ENCODE measurements around the gene UCHL5. TPM values are rescaled to one million over a fixed set of nuclear protein-coding genes. Genes with fewer than 3 reads are reported as not detected.

The UCHL5 gene
- total RNA-seq, 1 experiment from 2014 or later, result 42.1 TPM

DNA sequence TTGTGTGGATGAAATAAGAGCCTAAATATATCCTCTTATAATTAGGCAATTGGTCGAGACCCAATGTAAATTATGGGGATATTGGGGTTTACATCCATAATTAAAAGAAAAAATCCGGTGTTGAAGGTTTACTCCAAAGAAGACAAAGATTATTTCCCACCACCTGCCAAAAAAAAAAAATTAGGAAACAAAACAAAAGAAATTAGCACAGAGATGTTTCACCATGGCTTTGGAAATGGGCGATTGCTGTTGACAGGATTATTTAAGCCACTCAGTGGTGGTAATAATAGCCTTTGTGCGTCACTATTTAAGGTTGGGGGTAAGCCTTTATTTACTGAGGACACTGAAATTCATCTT, 46.6 kb upstream of the UCHL5 start:
- Histone ChIP-seq H2BK12ac (ENCODE audit: insufficient read length, low read depth, low read length) (no peak overlapping the region), H4K20me1 (ENCODE audit: control insufficient read depth, insufficient read depth, insufficient read length) (no peaks in the 10 kb centered on the region), H3K56ac (ENCODE audit: insufficient read length, low read depth, low read length) (no peak overlapping the region), H3K4me1 (ENCODE audit: insufficient read depth, low read length) (no peaks in the 10 kb centered on the region), H4K8ac (replicated peaks; ENCODE audit: insufficient read length, low read depth, low read length) (no peak overlapping the region), H2BK15ac (ENCODE audit: low read depth, low read length) (no peak overlapping the region), H3K79me1 (ENCODE audit: insufficient read depth, low read depth, low read length, poor library complexity, severe bottlenecking) (no peaks in the 10 kb centered on the region), H2BK5ac (ENCODE audit: insufficient read length, low read length) (no peak overlapping the region), H3K9ac (ENCODE audit: extremely low read depth, insufficient read length, low read length) (peak overlapping the region; percentile 50), H2AFZ (ENCODE audit: low read length) (peak overlapping the region; percentile 36), H3K18ac (ENCODE audit: insufficient read length, low read depth, low read length) (no peak overlapping the region), H3K4ac (ENCODE audit: low read depth, low read length) (no peak overlapping the region), H4K5ac (ENCODE audit: insufficient read length, low read depth, low read length) (no peak overlapping the region), H3K27me3 (ENCODE audit: insufficient read depth, low read length) (no peaks in the 10 kb centered on the region; the same call in 1 of the 2 replicates), H2BK120ac (ENCODE audit: low read depth, low read length, poor library complexity, severe bottlenecking) (no peak overlapping the region), H3K79me2 (ENCODE audit: insufficient read depth, low read length) (no peaks in the 10 kb centered on the region), H3K23ac (ENCODE audit: insufficient read length, low read depth, low read length) (no peak overlapping the region), H3K23me2 (ENCODE audit: insufficient read length, low read depth, low read length, poor library complexity, severe bottlenecking) (peaks cover 10% of the 10 kb centered on the region), H3K4me2 (ENCODE audit: insufficient read depth, insufficient read length, low read length) (peak overlapping the region; percentile 69), H3K27ac (ENCODE audit: insufficient read length, low read depth, low read length) (no peak overlapping the region), H3K9me3 (ENCODE audit: control insufficient read depth, low read depth, low read length) (no peaks in the 10 kb centered on the region), H2BK20ac (ENCODE audit: low read depth, low read length, poor library complexity, severe bottlenecking) (no peak overlapping the region), H3T11ph (ENCODE audit: low read length) (no peak overlapping the region), H4K91ac (ENCODE audit: insufficient read length, low read depth, low read length) (no peak overlapping the region), H2AK5ac (ENCODE audit: insufficient read length, low read length) (no peak overlapping the region), H3K14ac (ENCODE audit: insufficient read depth, low read length) (no peak overlapping the region)
- H3K27ac Mint-ChIP-seq, result peak overlapping the region; percentile 61 to 95 (median 86); a peak in 3 of 7 replicates
- no peaks in the 10 kb centered on the region for H3K9me3 Mint-ChIP-seq
- H3K4me1 Mint-ChIP-seq, result peaks cover 12 to 13% of the 10 kb centered on the region in 2 experiments
- no peaks in the 10 kb centered on the region for H3K36me3 Mint-ChIP-seq (ENCODE audit: insufficient read depth in 1 of 3, low read depth in 3 of 3)
- H3K4me3 Mint-ChIP-seq, result peak overlapping the region; percentile 81 to 92
- TF ChIP-seq, protein P1, sequence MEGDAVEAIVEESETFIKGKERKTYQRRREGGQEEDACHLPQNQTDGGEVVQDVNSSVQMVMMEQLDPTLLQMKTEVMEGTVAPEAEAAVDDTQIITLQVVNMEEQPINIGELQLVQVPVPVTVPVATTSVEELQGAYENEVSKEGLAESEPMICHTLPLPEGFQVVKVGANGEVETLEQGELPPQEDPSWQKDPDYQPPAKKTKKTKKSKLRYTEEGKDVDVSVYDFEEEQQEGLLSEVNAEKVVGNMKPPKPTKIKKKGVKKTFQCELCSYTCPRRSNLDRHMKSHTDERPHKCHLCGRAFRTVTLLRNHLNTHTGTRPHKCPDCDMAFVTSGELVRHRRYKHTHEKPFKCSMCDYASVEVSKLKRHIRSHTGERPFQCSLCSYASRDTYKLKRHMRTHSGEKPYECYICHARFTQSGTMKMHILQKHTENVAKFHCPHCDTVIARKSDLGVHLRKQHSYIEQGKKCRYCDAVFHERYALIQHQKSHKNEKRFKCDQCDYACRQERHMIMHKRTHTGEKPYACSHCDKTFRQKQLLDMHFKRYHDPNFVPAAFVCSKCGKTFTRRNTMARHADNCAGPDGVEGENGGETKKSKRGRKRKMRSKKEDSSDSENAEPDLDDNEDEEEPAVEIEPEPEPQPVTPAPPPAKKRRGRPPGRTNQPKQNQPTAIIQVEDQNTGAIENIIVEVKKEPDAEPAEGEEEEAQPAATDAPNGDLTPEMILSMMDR (conservative IDR thresholded peaks at IDR 0.05), result no peak
- WGBS (ENCODE audit: extremely low coverage, insufficient read length, low lambda C conversion rate), result no CpG with 5 or more reads among the region's 4 CpGs
- peaks cover 13% of the 10 kb centered on the region for H3K27me3 Mint-ChIP-seq (ENCODE audit: low read depth)
- no peak for DNase-seq

Measured in H9 (cell line).